ENCODE data around the gene GGT6. TPM values are rescaled to one million over a fixed set of nuclear protein-coding genes. Genes with fewer than 3 reads are reported as not detected.

Gene GGT6
- total and polyA plus RNA-seq, 2 of the 13 experiments (the other 11 are each of a cell fraction or from before 2014, with no cell fraction given) = 0.16 to 0.80 TPM

DNA sequence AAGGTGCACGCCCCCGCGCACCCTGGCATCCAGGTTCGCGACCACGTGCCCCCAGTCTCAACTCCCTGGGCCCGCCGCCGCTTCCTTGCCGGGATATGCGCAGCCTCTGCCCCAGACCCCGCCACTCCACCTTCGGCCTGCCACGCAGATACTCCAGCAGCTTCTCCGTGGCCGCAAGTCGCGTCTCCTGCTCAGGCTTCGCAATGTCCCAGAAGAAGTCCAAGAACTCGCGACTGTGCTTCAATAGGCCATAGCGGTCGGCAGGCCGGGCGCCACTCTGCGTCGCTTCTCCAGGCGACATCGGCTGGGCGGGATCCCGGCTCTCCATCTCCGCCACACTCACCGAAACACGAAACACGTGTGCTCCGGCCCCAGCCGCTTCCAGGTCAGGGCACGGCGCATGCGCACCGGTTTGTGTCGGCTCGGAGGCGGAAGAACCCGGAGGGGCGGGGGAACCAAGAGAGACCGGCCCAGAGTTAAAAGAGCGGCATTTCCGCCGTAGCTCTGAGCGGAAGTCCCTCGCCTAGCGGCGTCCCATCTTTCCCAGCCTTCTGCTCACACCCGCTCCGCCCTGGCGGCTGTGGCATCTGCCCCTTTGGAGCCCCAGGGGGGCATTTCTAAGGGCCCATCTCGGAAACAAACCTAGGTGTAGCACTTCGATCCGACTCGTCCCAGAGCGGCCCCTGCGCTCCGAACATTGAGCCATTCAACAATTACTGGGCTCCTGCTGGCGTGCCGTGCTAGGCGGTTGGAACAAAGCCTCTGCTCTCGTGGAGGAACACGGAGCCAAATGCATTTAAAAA, 5.2 kb downstream of the GGT6 start, which contains the start of gene MYBBP1A (continued):
- TF ChIP-seq, protein P1, sequence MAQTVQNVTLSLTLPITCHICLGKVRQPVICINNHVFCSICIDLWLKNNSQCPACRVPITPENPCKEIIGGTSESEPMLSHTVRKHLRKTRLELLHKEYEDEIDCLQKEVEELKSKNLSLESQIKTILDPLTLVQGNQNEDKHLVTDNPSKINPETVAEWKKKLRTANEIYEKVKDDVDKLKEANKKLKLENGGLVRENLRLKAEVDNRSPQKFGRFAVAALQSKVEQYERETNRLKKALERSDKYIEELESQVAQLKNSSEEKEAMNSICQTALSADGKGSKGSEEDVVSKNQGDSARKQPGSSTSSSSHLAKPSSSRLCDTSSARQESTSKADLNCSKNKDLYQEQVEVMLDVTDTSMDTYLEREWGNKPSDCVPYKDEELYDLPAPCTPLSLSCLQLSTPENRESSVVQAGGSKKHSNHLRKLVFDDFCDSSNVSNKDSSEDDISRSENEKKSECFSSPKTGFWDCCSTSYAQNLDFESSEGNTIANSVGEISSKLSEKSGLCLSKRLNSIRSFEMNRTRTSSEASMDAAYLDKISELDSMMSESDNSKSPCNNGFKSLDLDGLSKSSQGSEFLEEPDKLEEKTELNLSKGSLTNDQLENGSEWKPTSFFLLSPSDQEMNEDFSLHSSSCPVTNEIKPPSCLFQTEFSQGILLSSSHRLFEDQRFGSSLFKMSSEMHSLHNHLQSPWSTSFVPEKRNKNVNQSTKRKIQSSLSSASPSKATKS (CRISPR knock-in tag; IDR thresholded peaks at IDR 0.05) = no peak
- TF ChIP-seq ZNF333 (CRISPR knock-in tag; IDR thresholded peaks at IDR 0.05; ENCODE audit: borderline replicate concordance) (0 out of 2 replicates have a peak, but pooled peaks have one; percentile 91), ZFP36 (IDR thresholded peaks at IDR 0.05; ENCODE audit: borderline replicate concordance, low read depth, low read length, partially characterized antibody) (no peak), ZFY (CRISPR knock-in tag; IDR thresholded peaks at IDR 0.05) (peak; percentile 78), ZNF138 (CRISPR knock-in tag; IDR thresholded peaks at IDR 0.05; ENCODE audit: low read depth) (no peak), CCDC6 (CRISPR knock-in tag; IDR thresholded peaks at IDR 0.05) (peak; percentile 95), SPEN (CRISPR knock-in tag; IDR thresholded peaks at IDR 0.05; ENCODE audit: low read depth) (peak; percentile 67), ZNF816 (CRISPR knock-in tag; IDR thresholded peaks at IDR 0.05; ENCODE audit: borderline replicate concordance) (peak; percentile 64; the same call in 1 of the 2 replicates)
- TF ChIP-seq, protein P2, sequence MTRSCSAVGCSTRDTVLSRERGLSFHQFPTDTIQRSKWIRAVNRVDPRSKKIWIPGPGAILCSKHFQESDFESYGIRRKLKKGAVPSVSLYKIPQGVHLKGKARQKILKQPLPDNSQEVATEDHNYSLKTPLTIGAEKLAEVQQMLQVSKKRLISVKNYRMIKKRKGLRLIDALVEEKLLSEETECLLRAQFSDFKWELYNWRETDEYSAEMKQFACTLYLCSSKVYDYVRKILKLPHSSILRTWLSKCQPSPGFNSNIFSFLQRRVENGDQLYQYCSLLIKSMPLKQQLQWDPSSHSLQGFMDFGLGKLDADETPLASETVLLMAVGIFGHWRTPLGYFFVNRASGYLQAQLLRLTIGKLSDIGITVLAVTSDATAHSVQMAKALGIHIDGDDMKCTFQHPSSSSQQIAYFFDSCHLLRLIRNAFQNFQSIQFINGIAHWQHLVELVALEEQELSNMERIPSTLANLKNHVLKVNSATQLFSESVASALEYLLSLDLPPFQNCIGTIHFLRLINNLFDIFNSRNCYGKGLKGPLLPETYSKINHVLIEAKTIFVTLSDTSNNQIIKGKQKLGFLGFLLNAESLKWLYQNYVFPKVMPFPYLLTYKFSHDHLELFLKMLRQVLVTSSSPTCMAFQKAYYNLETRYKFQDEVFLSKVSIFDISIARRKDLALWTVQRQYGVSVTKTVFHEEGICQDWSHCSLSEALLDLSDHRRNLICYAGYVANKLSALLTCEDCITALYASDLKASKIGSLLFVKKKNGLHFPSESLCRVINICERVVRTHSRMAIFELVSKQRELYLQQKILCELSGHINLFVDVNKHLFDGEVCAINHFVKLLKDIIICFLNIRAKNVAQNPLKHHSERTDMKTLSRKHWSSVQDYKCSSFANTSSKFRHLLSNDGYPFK (CRISPR knock-in tag; IDR thresholded peaks at IDR 0.05; ENCODE audit: borderline replicate concordance) = peak; percentile 93
- TF ChIP-seq, protein P3, sequence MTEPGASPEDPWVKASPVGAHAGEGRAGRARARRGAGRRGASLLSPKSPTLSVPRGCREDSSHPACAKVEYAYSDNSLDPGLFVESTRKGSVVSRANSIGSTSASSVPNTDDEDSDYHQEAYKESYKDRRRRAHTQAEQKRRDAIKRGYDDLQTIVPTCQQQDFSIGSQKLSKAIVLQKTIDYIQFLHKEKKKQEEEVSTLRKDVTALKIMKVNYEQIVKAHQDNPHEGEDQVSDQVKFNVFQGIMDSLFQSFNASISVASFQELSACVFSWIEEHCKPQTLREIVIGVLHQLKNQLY (CRISPR knock-in tag; IDR thresholded peaks at IDR 0.05) = no peak; the same call in 1 of the 2 replicates
- TF ChIP-seq, protein P4, sequence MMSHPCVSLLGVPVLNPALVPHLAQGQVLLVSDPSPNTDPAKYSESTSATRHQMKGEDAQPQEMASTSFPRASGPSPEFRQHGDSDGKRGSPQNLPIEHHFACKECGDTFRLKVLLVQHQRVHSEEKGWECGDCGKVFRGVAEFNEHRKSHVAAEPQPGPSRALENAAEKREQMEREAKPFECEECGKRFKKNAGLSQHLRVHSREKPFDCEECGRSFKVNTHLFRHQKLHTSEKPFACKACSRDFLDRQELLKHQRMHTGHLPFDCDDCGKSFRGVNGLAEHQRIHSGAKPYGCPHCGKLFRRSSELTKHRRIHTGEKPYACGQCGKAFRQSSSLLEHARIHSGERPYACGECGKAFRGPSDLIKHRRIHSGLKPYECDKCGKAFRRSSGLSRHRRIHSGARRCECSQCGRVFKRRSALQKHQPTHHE (CRISPR knock-in tag; IDR thresholded peaks at IDR 0.05; ENCODE audit: borderline replicate concordance) = peak; percentile 83
- TF ChIP-seq, protein P5, sequence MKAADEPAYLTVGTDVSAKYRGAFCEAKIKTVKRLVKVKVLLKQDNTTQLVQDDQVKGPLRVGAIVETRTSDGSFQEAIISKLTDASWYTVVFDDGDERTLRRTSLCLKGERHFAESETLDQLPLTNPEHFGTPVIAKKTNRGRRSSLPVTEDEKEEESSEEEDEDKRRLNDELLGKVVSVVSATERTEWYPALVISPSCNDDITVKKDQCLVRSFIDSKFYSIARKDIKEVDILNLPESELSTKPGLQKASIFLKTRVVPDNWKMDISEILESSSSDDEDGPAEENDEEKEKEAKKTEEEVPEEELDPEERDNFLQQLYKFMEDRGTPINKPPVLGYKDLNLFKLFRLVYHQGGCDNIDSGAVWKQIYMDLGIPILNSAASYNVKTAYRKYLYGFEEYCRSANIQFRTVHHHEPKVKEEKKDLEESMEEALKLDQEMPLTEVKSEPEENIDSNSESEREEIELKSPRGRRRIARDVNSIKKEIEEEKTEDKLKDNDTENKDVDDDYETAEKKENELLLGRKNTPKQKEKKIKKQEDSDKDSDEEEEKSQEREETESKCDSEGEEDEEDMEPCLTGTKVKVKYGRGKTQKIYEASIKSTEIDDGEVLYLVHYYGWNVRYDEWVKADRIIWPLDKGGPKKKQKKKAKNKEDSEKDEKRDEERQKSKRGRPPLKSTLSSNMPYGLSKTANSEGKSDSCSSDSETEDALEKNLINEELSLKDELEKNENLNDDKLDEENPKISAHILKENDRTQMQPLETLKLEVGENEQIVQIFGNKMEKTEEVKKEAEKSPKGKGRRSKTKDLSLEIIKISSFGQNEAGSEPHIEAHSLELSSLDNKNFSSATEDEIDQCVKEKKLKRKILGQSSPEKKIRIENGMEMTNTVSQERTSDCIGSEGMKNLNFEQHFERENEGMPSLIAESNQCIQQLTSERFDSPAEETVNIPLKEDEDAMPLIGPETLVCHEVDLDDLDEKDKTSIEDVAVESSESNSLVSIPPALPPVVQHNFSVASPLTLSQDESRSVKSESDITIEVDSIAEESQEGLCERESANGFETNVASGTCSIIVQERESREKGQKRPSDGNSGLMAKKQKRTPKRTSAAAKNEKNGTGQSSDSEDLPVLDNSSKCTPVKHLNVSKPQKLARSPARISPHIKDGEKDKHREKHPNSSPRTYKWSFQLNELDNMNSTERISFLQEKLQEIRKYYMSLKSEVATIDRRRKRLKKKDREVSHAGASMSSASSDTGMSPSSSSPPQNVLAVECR (CRISPR knock-in tag; IDR thresholded peaks at IDR 0.05; ENCODE audit: borderline replicate concordance) = peak; percentile 99
- TF ChIP-seq, protein P6, sequence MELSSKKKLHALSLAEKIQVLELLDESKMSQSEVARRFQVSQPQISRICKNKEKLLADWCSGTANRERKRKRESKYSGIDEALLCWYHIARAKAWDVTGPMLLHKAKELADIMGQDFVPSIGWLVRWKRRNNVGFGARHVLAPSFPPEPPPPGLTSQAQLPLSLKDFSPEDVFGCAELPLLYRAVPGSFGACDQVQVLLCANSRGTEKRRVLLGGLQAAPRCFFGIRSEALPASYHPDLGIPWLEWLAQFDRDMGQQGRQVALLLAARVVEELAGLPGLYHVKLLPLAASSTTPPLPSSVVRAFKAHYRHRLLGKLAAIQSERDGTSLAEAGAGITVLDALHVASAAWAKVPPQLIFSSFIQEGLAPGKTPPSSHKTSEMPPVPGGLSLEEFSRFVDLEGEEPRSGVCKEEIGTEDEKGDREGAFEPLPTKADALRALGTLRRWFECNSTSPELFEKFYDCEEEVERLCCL (CRISPR knock-in tag; IDR thresholded peaks at IDR 0.05; ENCODE audit: borderline replicate concordance) = peak; percentile 36; the same call in 1 of the 2 replicates
